Suprapubic skin (tissue), 4 donors: Measurements from ENCODE around the gene OR1M1. TPM values are rescaled to one million over a fixed set of nuclear protein-coding genes. Genes with fewer than 3 reads are reported as not detected.
"Not testable (repeated sequence)": the region's sequence is repeated elsewhere in the genome, so short reads cannot be mapped to it uniquely, and the experiment has no call there.

ENCODE experiments used
- DNase-seq, 2 donors: peaks; one replicate each; pipeline ENCODE4 v3.0.0-alpha.2; 2019; ENCODE audit warnings: low spot score in 2 of 2
- H3K27ac ChIP-seq: fragments of 200-600 bp; sonication (generic); one replicate; pipeline ENCODE4 v1.5.1; 2019
- H3K27me3 ChIP-seq: fragments of 200-600 bp; sonication (generic); one replicate; pipeline ENCODE4 v1.5.1; 2019
- H3K36me3 ChIP-seq: fragments of 200-600 bp; sonication (generic); one replicate; pipeline ENCODE4 v1.5.1; 2019
- H3K4me1 ChIP-seq: fragments of 200-600 bp; sonication (generic); one replicate; pipeline ENCODE4 v1.5.1; 2019
- H3K4me3 ChIP-seq: fragments of 200-600 bp; sonication (generic); one replicate; pipeline ENCODE4 v1.5.1; 2019; ENCODE audit warnings: mild to moderate bottlenecking
- H3K9me3 ChIP-seq: fragments of 200-600 bp; sonication (generic); one replicate; pipeline ENCODE4 v1.5.1; 2019
- CTCF ChIP-seq, 2 donors: fragments of 200-600 bp in 1 of 2; fragments of 450-650 bp in 1 of 2; sonication (generic) in 1 of 2; IDR thresholded peaks; one replicate each; pipeline ENCODE4 v1.5.1; 2016 to 2019; ENCODE audit warnings: antibody characterized with exemption in 2 of 2, mild to moderate bottlenecking in 1 of 2, moderate library complexity in 1 of 2
- EP300 ChIP-seq: sonication (generic); formaldehyde crosslinking; IDR thresholded peaks from one replicate; pipeline ENCODE4 v1.6.1; 2017; ENCODE audit warnings: antibody characterized with exemption
- POLR2A ChIP-seq, 2 donors: fragments of 450-650 bp; IDR thresholded peaks; one replicate each; pipeline ENCODE4 v1.6.1; 2017; ENCODE audit warnings: antibody characterized with exemption in 2 of 2, mild to moderate bottlenecking in 2 of 2, moderate library complexity in 2 of 2
- POLR2AphosphoS5 ChIP-seq, 3 donors: sonication (generic); formaldehyde crosslinking; IDR thresholded peaks; one replicate each; pipeline ENCODE4 v1.6.1; 2017; ENCODE audit warnings: antibody characterized with exemption in 3 of 3
- WGBS: methylation state at CpG from one replicate; pipeline ENCODE4 v1.1.5; 2018; 5-methylcytosine and 5-hydroxymethylcytosine counted together
- total RNA-seq, 4 donors: library from RNA; depleted of rRNA; stranded (reverse); fragments of >200 nt; gene quantifications; one replicate each; pipeline ENCODE4 v1.1.0, GENCODE V29; 2016

The OR1M1 gene
- total RNA-seq, 4 donors from 2014 or later: not detected

- no peak overlapping the region for H3K4me3 ChIP-seq
- H3K27me3 ChIP-seq: no peaks in the 10 kb centered on the region
- no peaks in the 10 kb centered on the region for H3K36me3 ChIP-seq
- TF ChIP-seq EP300 (no peak), POLR2A (IDR thresholded peaks at IDR 0.05) (no peak), POLR2AphosphoS5 (IDR thresholded peaks at IDR 0.05) (no peak), CTCF (IDR thresholded peaks at IDR 0.05) (no peak)
- WGBS: 91% methylated on average over 5 of the region's 5 CpGs
- no peak for DNase-seq
- no peak overlapping the region for H3K27ac ChIP-seq
- no peaks in the 10 kb centered on the region for H3K4me1 ChIP-seq
- no peaks in the 10 kb centered on the region for H3K9me3 ChIP-seq
Observed at GRCh38 chr19:9043524-9043923, 43.3 kb upstream of the OR1M1 start.

- no peak overlapping the region for H3K27ac ChIP-seq
Observed at GRCh38 chr19:9044449-9044848, 42.4 kb upstream of the OR1M1 start.

GRCh38 chr19:9046694-9047093 is 40.2 kb upstream of the OR1M1 start:
- TF ChIP-seq CTCF (IDR thresholded peaks at IDR 0.05) (no peak), POLR2AphosphoS5 (IDR thresholded peaks at IDR 0.05) (no peak), POLR2A (IDR thresholded peaks at IDR 0.05) (no peak), EP300 (no peak)
- DNase-seq: no peak
- Histone ChIP-seq H3K4me3 (no peak overlapping the region), H3K27ac (no peak overlapping the region), H3K9me3 (no peaks in the 10 kb centered on the region), H3K27me3 (no peaks in the 10 kb centered on the region), H3K36me3 (no peaks in the 10 kb centered on the region), H3K4me1 (no peaks in the 10 kb centered on the region)
- 63% methylated on average over 4 of the region's 4 CpGs for WGBS

More at GRCh38 chr19:9044449-9044848, 42.4 kb upstream of the OR1M1 start:
- TF ChIP-seq POLR2AphosphoS5 (IDR thresholded peaks at IDR 0.05) (no peak), CTCF (IDR thresholded peaks at IDR 0.05) (no peak), POLR2A (IDR thresholded peaks at IDR 0.05) (no peak), EP300 (no peak)
- WGBS: 67% methylated on average over 3 of the region's 3 CpGs
- Histone ChIP-seq H3K27me3 (no peaks in the 10 kb centered on the region), H3K4me1 (no peaks in the 10 kb centered on the region), H3K4me3 (no peak overlapping the region), H3K36me3 (no peaks in the 10 kb centered on the region), H3K9me3 (no peaks in the 10 kb centered on the region)
- no peak for DNase-seq

- Histone ChIP-seq H3K27me3 (peaks cover 3% of the 10 kb centered on the region), H3K4me1 (no peaks in the 10 kb centered on the region), H3K9me3 (no peaks in the 10 kb centered on the region), H3K36me3 (no peaks in the 10 kb centered on the region), H3K4me3 (no peak overlapping the region), H3K27ac (no peak overlapping the region)
- DNase-seq: no peak
- TF ChIP-seq POLR2A (IDR thresholded peaks at IDR 0.05) (no peak), CTCF (IDR thresholded peaks at IDR 0.05) (no peak), POLR2AphosphoS5 (IDR thresholded peaks at IDR 0.05) (no peak), EP300 (no peak)
- WGBS: 93% methylated on average over 4 of the region's 4 CpGs
Observed at GRCh38 chr19:9052894-9053293, 34.0 kb upstream of the OR1M1 start.

GRCh38 chr19:9053674-9054073 is 33.2 kb upstream of the OR1M1 start:
- not testable (repeated sequence) for H3K4me3 ChIP-seq, H3K27ac ChIP-seq, H3K4me1 ChIP-seq, DNase-seq, H3K27me3 ChIP-seq, H3K36me3 ChIP-seq, H3K9me3 ChIP-seq
- WGBS: 98% methylated on average over 6 of the region's 6 CpGs

- 69% methylated on average over 8 of the region's 8 CpGs for WGBS
- no peaks in the 10 kb centered on the region for H3K4me1 ChIP-seq
- peaks cover 3% of the 10 kb centered on the region for H3K27me3 ChIP-seq
- no peak overlapping the region for H3K4me3 ChIP-seq
- DNase-seq: no peak
- H3K9me3 ChIP-seq: no peaks in the 10 kb centered on the region
- no peaks in the 10 kb centered on the region for H3K36me3 ChIP-seq
- TF ChIP-seq EP300 (no peak), POLR2AphosphoS5 (IDR thresholded peaks at IDR 0.05) (no peak), POLR2A (IDR thresholded peaks at IDR 0.05) (no peak), CTCF (IDR thresholded peaks at IDR 0.05) (no peak)
- H3K27ac ChIP-seq: no peak overlapping the region
Observed at GRCh38 chr19:9054207-9054606, 32.7 kb upstream of the OR1M1 start.
